Measurements from ENCODE around the gene GPRIN3. TPM values are rescaled to one million over a fixed set of nuclear protein-coding genes. Genes with fewer than 3 reads are reported as not detected.
"Not testable (repeated sequence)": the region's sequence is repeated elsewhere in the genome, so short reads cannot be mapped to it uniquely, and the experiment has no call there.

GPRIN3 gene
- total and polyA plus RNA-seq, 5 donors from 2014 or later, result 11.7 to 78.9 (median 12.9) TPM

DNA sequence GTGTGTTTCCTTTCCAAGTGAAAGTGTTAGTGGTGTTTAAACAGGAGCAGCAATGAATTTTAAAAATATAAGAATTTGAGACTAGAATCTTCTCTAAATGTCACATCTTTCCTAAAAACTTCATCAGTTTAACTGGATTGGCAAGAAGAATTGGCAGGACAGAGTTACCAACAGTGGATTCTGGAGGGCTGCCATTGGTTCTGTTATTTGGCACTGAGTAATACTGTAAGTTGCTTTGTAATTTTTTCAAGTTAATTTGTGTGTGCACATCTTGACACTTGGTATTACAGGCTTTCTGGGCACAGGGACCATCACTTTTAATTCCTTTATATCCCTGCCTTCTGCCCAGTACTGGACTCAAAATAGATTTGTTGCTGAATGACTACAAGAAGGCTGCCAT is 4.5 kb upstream of the GPRIN3 start:
- Histone ChIP-seq H3K9me3 (ENCODE audit: control insufficient read depth in 2 of 2, low read length in 2 of 2) (no peaks in the 10 kb centered on the region), H3K27me3 (ENCODE audit: control insufficient read depth, insufficient read depth, low read length) (no peaks in the 10 kb centered on the region), H3K4me3 (ENCODE audit: low read depth, low read length) (no peak overlapping the region), H3K4me1 (ENCODE audit: control insufficient read depth, insufficient read depth, low read length, poor library complexity, severe bottlenecking) (peaks cover 37% of the 10 kb centered on the region), H3K36me3 (ENCODE audit: control insufficient read depth, insufficient read depth, low read length) (no peaks in the 10 kb centered on the region), H3K27ac (ENCODE audit: insufficient read depth, low read length, poor library complexity, severe bottlenecking) (no peak overlapping the region)
- no peak for ATAC-seq (ENCODE audit: low read depth in 2 of 2)
- H3K36me3 Mint-ChIP-seq, result no peaks in the 10 kb centered on the region
- H3K27me3 Mint-ChIP-seq, result no peaks in the 10 kb centered on the region
- H3K4me1 Mint-ChIP-seq, result peaks cover 26 to 56% (median 40%) of the 10 kb centered on the region in 4 donors
- H3K9me3 Mint-ChIP-seq, result peaks cover 0 to 1% (median 0%) of the 10 kb centered on the region in 7 donors
- H3K27ac Mint-ChIP-seq, result no peak overlapping the region
- no peak overlapping the region for H3K4me3 Mint-ChIP-seq
- no peak for DNase-seq

DNA sequence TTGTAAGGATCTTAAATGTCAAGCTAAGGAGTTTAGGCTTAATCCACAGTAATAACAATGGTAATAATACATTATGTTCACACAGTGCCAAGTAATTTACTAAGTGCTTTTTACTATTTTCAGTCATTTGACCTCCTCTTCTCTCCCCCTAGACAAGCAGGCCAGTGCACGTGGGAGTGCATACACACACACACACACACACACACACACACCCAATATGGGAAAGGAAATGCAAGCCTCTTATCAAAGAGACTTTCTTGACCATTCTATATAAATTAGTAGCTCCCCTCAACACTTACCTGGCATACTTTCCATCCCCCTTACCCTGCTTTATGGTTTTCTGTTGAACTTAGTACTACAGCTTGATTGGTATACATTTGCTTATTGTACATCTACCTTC is 3.8 kb upstream of the GPRIN3 start:
- H3K36me3 ChIP-seq (ENCODE audit: control insufficient read depth, insufficient read depth, low read length), result no peaks in the 10 kb centered on the region
- Mint-ChIP-seq H3K4me1 (peaks cover 21 to 56% (median 36%) of the 10 kb centered on the region in 4 donors), H3K36me3 (no peaks in the 10 kb centered on the region), H3K9me3 (peaks cover 0 to 1% (median 0%) of the 10 kb centered on the region in 7 donors), H3K27ac (no peak overlapping the region), H3K27me3 (no peaks in the 10 kb centered on the region), H3K4me3 (peak overlapping the region in 1 of 4 donors; percentile 12)
- DNase-seq, result no peak
- H3K4me3 ChIP-seq (ENCODE audit: low read depth, low read length), result no peak overlapping the region
- no peaks in the 10 kb centered on the region for H3K27me3 ChIP-seq (ENCODE audit: control insufficient read depth, insufficient read depth, low read length)
- peaks cover 37% of the 10 kb centered on the region for H3K4me1 ChIP-seq (ENCODE audit: control insufficient read depth, insufficient read depth, low read length, poor library complexity, severe bottlenecking)
- H3K9me3 ChIP-seq (ENCODE audit: control insufficient read depth in 2 of 2, low read length in 2 of 2), result no peaks in the 10 kb centered on the region
- H3K27ac ChIP-seq (ENCODE audit: insufficient read depth, low read length, poor library complexity, severe bottlenecking), result no peak overlapping the region
- no peak for ATAC-seq (ENCODE audit: low read depth in 2 of 2)

DNA sequence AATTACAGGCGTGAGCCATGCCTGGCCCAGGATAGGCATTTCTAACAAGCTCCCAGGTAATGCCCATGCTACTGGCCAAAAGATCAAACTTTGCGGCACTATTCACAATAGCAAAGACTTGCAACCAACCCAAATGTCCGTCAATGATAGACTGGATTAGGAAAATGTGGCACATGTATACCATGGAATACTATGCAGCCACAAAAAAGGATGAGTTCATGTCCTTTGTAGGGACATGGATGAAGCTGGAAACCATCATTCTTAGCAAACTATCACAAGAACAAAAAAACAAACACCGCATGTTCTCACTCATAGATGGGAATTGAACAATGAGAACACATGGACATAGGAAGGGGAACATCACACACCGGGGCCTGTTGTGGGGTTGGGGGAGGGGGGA is 1.6 kb upstream of the GPRIN3 start:
- not testable (repeated sequence) for H3K36me3 ChIP-seq (ENCODE audit: control insufficient read depth, insufficient read depth, low read length); H3K36me3 Mint-ChIP-seq; H3K4me3 ChIP-seq (ENCODE audit: low read depth, low read length); H3K27me3 ChIP-seq (ENCODE audit: control insufficient read depth, insufficient read depth, low read length); H3K27me3 Mint-ChIP-seq; ATAC-seq (ENCODE audit: low read depth in 2 of 2); H3K9me3 ChIP-seq (ENCODE audit: control insufficient read depth in 2 of 2, low read length in 2 of 2); DNase-seq; H3K9me3 Mint-ChIP-seq
- H3K4me1 Mint-ChIP-seq, result peaks cover 17 to 63% (median 47%) of the 10 kb centered on the region in 4 donors
- peak overlapping the region in 2 of 3 donors; percentile 8 to 82 for H3K27ac Mint-ChIP-seq
- peak overlapping the region in 3 of 4 donors; percentile 96 to 100 (median 98) for H3K4me3 Mint-ChIP-seq
- Histone ChIP-seq H3K4me1 (ENCODE audit: control insufficient read depth, insufficient read depth, low read length, poor library complexity, severe bottlenecking) (peaks cover 52% of the 10 kb centered on the region), H3K27ac (ENCODE audit: insufficient read depth, low read length, poor library complexity, severe bottlenecking) (peak overlapping the region; percentile 2)

DNA sequence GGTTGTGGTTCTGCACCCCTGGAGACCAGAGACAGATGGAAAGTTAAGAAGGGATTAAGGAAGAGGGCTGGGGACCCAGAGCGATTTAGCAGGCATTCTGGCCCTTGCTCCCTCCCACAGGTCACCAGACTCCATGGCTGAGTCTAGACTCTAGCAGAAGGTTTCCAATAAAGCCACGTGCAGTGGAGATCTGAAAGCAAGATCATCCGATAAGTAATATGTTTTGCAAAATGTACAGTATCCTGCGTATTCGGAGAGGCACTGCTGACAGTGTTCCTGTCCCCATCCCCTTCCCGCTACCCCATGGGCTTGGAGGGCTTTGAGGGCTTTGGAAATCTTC is 531 bp upstream of the GPRIN3 start:
- Histone ChIP-seq H3K27ac (ENCODE audit: insufficient read depth, low read length, poor library complexity, severe bottlenecking) (peak overlapping the region; percentile 94), H3K4me3 (ENCODE audit: low read depth, low read length) (peak overlapping the region; percentile 66), H3K36me3 (ENCODE audit: control insufficient read depth, insufficient read depth, low read length) (no peaks in the 10 kb centered on the region), H3K4me1 (ENCODE audit: control insufficient read depth, insufficient read depth, low read length, poor library complexity, severe bottlenecking) (peaks cover 60% of the 10 kb centered on the region), H3K9me3 (ENCODE audit: control insufficient read depth in 2 of 2, low read length in 2 of 2) (no peaks in the 10 kb centered on the region), H3K27me3 (ENCODE audit: control insufficient read depth, insufficient read depth, low read length) (no peaks in the 10 kb centered on the region)
- peak overlapping the region; percentile 86 to 91 (median 90) for H3K27ac Mint-ChIP-seq
- peak overlapping the region; percentile 95 to 100 (median 97) for H3K4me3 Mint-ChIP-seq
- no peaks in the 10 kb centered on the region for H3K27me3 Mint-ChIP-seq
- H3K4me1 Mint-ChIP-seq, result peaks cover 20 to 73% (median 54%) of the 10 kb centered on the region in 4 donors
- no peak for ATAC-seq (ENCODE audit: low read depth in 2 of 2)
- peaks cover 3% of the 10 kb centered on the region for H3K36me3 Mint-ChIP-seq
- DNase-seq, result peak in 1 of 3 donors; percentile 47
- H3K9me3 Mint-ChIP-seq, result peaks cover 0 to 1% (median 0%) of the 10 kb centered on the region in 7 donors

DNA sequence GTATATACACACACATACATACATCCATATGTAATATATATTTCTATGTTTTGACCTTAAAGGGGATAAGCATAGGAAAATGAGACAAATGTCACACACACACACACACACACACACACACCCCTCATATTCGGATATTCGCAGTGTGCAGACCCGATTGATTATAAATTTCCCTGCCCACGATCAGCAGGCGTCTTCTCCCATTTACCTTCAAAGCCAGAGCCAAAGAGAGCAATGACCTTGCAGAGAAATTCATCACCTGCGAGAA is 488 bp downstream of the GPRIN3 start:
- peak overlapping the region; percentile 91 to 95 (median 93) for H3K27ac Mint-ChIP-seq
- no peaks in the 10 kb centered on the region for H3K27me3 ChIP-seq (ENCODE audit: control insufficient read depth, insufficient read depth, low read length)
- H3K36me3 Mint-ChIP-seq, result peaks cover 3% of the 10 kb centered on the region
- no peaks in the 10 kb centered on the region for H3K27me3 Mint-ChIP-seq
- H3K4me1 Mint-ChIP-seq, result peaks cover 24 to 78% (median 60%) of the 10 kb centered on the region in 4 donors
- no peaks in the 10 kb centered on the region for H3K36me3 ChIP-seq (ENCODE audit: control insufficient read depth, insufficient read depth, low read length)
- no peak for DNase-seq
- H3K27ac ChIP-seq (ENCODE audit: insufficient read depth, low read length, poor library complexity, severe bottlenecking), result peak overlapping the region; percentile 94
- ATAC-seq (ENCODE audit: low read depth in 2 of 2), result no peak
- peak overlapping the region; percentile 95 to 100 (median 97) for H3K4me3 Mint-ChIP-seq
- peaks cover 70% of the 10 kb centered on the region for H3K4me1 ChIP-seq (ENCODE audit: control insufficient read depth, insufficient read depth, low read length, poor library complexity, severe bottlenecking)
- no peaks in the 10 kb centered on the region for H3K9me3 ChIP-seq (ENCODE audit: control insufficient read depth in 2 of 2, low read length in 2 of 2)
- H3K9me3 Mint-ChIP-seq, result peaks cover 0 to 1% (median 0%) of the 10 kb centered on the region in 7 donors
- peak overlapping the region; percentile 99 for H3K4me3 ChIP-seq (ENCODE audit: low read depth, low read length)

DNA sequence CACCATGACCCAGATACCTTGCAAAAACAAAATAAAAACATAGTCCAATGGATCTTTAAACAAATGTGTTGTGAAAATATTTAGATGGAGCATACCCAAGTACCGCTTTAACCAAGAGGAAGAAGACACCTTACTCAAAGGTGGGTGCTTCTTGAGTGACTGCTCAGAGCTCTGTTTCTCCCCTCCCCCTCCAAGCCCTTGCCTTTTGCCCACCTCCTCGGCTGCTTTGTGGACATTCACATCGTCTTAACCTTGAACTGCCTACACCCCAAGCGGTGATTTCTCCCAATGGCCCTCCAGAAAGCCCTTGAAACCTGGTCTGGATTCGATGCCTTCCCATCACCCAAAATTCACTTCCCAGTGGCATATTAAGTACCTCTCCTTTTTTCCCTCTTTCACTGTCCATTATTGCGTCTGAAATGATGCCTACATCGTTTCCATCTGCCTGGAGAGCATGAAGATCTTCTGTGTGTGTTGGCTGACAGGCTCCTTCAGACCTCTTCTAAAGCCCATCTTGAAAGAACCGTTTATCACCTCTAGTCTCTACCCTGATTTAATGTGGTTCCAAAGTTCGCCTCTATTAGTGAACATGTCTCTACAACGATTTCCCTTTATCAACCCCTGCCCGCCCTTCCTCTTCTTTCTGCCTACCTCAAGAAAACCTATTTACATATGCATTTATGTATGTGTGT is 968 bp downstream of the GPRIN3 start:
- peak overlapping the region; percentile 95 to 100 (median 97) for H3K4me3 Mint-ChIP-seq
- H3K36me3 ChIP-seq (ENCODE audit: control insufficient read depth, insufficient read depth, low read length), result no peaks in the 10 kb centered on the region
- H3K27ac ChIP-seq (ENCODE audit: insufficient read depth, low read length, poor library complexity, severe bottlenecking), result peak overlapping the region; percentile 94
- DNase-seq (peak in 2 of 3 donors; percentile 50 to 64), ATAC-seq (ENCODE audit: low read depth in 2 of 2) (peak; percentile 35 to 44)
- peaks cover 0 to 1% (median 0%) of the 10 kb centered on the region in 7 donors for H3K9me3 Mint-ChIP-seq
- peaks cover 21 to 80% (median 63%) of the 10 kb centered on the region in 4 donors for H3K4me1 Mint-ChIP-seq
- H3K36me3 Mint-ChIP-seq, result peaks cover 3% of the 10 kb centered on the region
- H3K27me3 Mint-ChIP-seq, result no peaks in the 10 kb centered on the region
- no peaks in the 10 kb centered on the region for H3K27me3 ChIP-seq (ENCODE audit: control insufficient read depth, insufficient read depth, low read length)
- peak overlapping the region; percentile 91 to 95 (median 93) for H3K27ac Mint-ChIP-seq
- peaks cover 75% of the 10 kb centered on the region for H3K4me1 ChIP-seq (ENCODE audit: control insufficient read depth, insufficient read depth, low read length, poor library complexity, severe bottlenecking)
- no peaks in the 10 kb centered on the region for H3K9me3 ChIP-seq (ENCODE audit: control insufficient read depth in 2 of 2, low read length in 2 of 2)
- H3K4me3 ChIP-seq (ENCODE audit: low read depth, low read length), result peak overlapping the region; percentile 99

DNA sequence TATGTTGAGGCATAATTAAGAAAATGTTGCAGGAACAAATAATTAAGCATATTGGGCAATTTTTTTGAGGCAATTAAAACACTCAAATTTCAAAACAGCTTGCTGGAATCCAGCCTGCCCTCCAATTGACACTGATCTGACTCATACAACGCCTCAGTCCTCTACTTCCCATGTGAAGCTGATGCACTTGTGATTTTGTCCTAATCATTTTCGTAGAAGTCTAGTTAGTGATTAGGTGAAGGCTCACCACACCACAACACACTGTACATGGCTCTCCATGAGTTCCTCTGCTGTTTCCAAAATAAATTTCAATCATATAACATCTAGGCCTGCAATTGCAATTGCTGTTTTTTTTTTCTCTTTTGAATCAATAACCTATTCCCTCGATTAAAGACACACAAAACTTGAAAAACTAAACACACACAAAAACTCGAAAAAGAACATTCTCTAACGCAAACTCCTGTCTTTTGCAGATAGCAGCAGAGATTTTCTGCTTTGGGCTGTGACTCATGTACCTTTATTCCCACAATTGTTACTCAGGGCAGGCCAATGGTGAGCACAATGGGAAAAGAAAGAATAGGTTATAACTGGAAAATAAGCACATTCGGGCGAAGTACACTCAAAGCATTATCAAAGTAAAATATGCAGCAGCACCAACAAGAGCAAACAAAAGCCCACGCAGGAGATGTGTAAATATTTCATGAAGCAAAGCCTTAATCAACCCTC is 1.7 kb downstream of the GPRIN3 start:
- no peaks in the 10 kb centered on the region for H3K9me3 ChIP-seq (ENCODE audit: control insufficient read depth in 2 of 2, low read length in 2 of 2)
- Mint-ChIP-seq H3K9me3 (no peaks in the 10 kb centered on the region), H3K4me1 (peaks cover 25 to 80% (median 64%) of the 10 kb centered on the region in 4 donors), H3K27me3 (no peaks in the 10 kb centered on the region), H3K27ac (peak overlapping the region; percentile 91 to 95 (median 93)), H3K4me3 (peak overlapping the region; percentile 95 to 100 (median 97)), H3K36me3 (peaks cover 3% of the 10 kb centered on the region)
- H3K4me1 ChIP-seq (ENCODE audit: control insufficient read depth, insufficient read depth, low read length, poor library complexity, severe bottlenecking), result peaks cover 83% of the 10 kb centered on the region
- H3K4me3 ChIP-seq (ENCODE audit: low read depth, low read length), result peak overlapping the region; percentile 99
- H3K36me3 ChIP-seq (ENCODE audit: control insufficient read depth, insufficient read depth, low read length), result no peaks in the 10 kb centered on the region
- H3K27ac ChIP-seq (ENCODE audit: insufficient read depth, low read length, poor library complexity, severe bottlenecking), result peak overlapping the region; percentile 94
- DNase-seq, result peak in 1 of 3 donors; percentile 62
- H3K27me3 ChIP-seq (ENCODE audit: control insufficient read depth, insufficient read depth, low read length), result no peaks in the 10 kb centered on the region
- ATAC-seq (ENCODE audit: low read depth in 2 of 2), result no peak
